ENCODE results near the gene MTCH2.
"Not testable (repeated sequence)": the region's sequence is repeated elsewhere in the genome, so short reads cannot be mapped to it uniquely, and the experiment has no call there.

The MTCH2 gene

DNA sequence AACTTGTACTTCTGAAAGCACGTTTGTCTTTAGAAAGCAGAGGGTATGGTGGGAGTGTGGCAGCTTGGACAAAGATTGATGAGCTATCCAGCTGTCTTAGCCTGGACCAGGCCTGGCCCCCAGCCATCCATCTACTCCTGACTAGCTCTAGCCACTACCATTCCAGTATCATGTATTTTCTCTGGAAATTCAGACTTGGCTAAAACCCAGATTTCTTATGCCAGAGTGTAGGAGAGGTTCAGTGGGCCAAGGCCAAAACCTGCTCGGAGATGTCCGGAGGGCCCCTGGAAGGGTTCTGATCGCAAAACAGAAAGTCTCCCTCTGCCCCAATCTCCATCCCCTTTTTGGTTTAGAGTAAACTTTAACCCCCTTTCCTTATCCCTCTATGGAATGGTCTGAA is 24.8 kb upstream of the MTCH2 start:
- DNase-seq = no peak
- Histone ChIP-seq H3K4me1 (no peaks in the 10 kb centered on the region), H3K9me3 (no peaks in the 10 kb centered on the region), H3K36me3 (no peaks in the 10 kb centered on the region), H3K27me3 (no peaks in the 10 kb centered on the region), H3K4me3 (ENCODE audit: low read depth, low read length) (no peak overlapping the region)
- TF ChIP-seq, protein P1, sequence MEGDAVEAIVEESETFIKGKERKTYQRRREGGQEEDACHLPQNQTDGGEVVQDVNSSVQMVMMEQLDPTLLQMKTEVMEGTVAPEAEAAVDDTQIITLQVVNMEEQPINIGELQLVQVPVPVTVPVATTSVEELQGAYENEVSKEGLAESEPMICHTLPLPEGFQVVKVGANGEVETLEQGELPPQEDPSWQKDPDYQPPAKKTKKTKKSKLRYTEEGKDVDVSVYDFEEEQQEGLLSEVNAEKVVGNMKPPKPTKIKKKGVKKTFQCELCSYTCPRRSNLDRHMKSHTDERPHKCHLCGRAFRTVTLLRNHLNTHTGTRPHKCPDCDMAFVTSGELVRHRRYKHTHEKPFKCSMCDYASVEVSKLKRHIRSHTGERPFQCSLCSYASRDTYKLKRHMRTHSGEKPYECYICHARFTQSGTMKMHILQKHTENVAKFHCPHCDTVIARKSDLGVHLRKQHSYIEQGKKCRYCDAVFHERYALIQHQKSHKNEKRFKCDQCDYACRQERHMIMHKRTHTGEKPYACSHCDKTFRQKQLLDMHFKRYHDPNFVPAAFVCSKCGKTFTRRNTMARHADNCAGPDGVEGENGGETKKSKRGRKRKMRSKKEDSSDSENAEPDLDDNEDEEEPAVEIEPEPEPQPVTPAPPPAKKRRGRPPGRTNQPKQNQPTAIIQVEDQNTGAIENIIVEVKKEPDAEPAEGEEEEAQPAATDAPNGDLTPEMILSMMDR (IDR thresholded peaks at IDR 0.05; ENCODE audit: low read depth, low read length) = no peak

DNA sequence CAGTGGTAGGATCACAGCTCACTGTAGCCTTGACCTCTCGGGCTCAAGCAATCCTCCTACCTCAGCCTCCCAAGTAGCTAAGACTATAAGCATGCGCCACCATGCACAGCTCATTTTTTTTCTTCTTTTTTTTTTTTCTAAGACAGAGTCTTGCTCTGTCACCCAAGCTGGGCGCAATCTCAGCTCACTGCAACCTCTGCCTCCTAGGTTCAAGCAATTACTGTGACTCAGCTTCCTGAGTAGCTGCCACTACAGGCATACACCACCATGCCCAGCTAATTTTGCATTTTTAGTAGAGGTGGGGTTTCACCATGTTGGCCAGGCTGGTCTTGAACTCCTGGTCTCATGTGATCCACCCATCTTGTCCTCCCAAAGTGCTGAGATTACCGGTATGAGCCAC is 22.6 kb upstream of the MTCH2 start:
- H3K4me1 ChIP-seq; H3K27me3 ChIP-seq; DNase-seq; H3K9me3 ChIP-seq; H3K4me3 ChIP-seq (ENCODE audit: low read depth, low read length); H3K36me3 ChIP-seq: not testable (repeated sequence)

DNA sequence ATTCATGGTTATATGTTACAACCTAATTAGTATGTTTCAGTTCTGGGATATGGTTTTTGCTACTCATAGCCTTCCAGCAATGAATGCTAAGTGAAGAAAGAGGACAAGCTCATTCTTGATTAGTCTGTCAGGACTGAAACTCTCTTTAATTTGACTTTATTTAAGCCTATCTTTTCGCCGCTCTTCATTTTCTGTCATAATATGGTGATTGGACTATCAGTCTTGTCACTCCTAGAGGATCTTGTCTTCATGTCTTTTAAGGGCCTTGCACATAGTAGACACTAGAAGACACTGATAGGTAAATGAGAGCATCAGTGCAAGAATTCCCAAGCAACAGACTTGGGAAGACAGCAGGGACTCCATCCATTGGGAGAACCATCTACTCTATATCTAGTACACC is 18.9 kb upstream of the MTCH2 start:
- no peak for DNase-seq
- H3K36me3 ChIP-seq = no peaks in the 10 kb centered on the region
- TF ChIP-seq, protein P1 (IDR thresholded peaks at IDR 0.05; ENCODE audit: low read depth, low read length) = no peak
- H3K4me3 ChIP-seq (ENCODE audit: low read depth, low read length) = no peak overlapping the region
- no peaks in the 10 kb centered on the region for H3K27me3 ChIP-seq
- no peaks in the 10 kb centered on the region for H3K4me1 ChIP-seq
- H3K9me3 ChIP-seq = no peaks in the 10 kb centered on the region

DNA sequence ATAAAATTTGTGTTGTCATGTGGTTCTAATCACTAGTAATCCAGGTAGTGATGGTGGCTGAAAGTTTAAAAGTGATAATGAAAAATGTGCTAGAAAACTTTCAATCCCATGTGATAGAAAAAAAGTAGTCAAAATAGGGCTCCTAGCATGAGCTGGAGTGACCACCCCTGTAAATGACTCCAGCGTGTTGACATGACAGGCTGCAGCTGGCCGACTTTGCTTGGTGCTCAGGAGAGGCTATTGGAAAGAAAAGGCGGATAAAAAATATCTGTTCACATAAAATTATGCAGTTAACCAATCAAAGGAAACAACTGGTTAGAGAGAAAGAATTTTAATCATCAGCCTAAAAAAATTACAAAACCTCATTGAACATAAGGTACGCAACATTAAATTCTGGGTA is 16.9 kb upstream of the MTCH2 start:
- H3K36me3 ChIP-seq = no peaks in the 10 kb centered on the region
- H3K27me3 ChIP-seq = no peaks in the 10 kb centered on the region
- TF ChIP-seq, protein P1 (IDR thresholded peaks at IDR 0.05; ENCODE audit: low read depth, low read length) = no peak
- H3K4me1 ChIP-seq = no peaks in the 10 kb centered on the region
- no peak for DNase-seq
- no peak overlapping the region for H3K4me3 ChIP-seq (ENCODE audit: low read depth, low read length)
- H3K9me3 ChIP-seq = no peaks in the 10 kb centered on the region

DNA sequence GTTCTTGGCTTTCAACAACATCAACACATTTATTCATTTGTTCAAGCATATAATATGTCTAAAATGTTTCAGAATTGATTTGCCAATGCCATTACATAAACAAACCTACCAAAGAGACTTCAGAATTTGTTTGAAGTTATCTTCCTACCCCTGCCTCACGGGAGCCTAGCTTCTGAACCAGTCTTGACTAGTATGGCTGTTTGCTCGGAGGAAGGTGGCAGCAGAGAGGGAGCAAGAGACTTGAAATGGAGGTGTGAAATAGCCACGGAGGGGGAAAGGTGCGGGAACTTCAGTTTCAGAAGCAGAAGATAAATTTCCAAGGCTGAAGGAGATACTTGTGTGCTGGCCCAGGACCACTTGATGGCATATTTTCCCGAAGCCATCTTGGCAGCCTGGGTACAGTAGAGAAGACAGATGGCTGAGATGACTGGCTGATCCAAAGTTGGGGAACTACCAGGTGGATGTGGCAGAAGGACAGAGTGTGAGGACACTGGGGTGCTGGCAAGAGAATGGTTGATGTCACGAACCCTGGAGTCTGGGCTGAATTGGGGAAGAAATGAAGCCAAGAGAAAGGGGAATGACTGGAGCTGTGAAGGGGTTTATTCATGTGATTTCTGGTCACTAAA is 14.0 kb upstream of the MTCH2 start:
- H3K27me3 ChIP-seq = no peaks in the 10 kb centered on the region
- TF ChIP-seq, protein P1 (IDR thresholded peaks at IDR 0.05; ENCODE audit: low read depth, low read length) = no peak
- no peaks in the 10 kb centered on the region for H3K9me3 ChIP-seq
- H3K4me3 ChIP-seq (ENCODE audit: low read depth, low read length) = no peak overlapping the region
- H3K36me3 ChIP-seq = no peaks in the 10 kb centered on the region
- no peak for DNase-seq
- H3K4me1 ChIP-seq = no peaks in the 10 kb centered on the region

DNA sequence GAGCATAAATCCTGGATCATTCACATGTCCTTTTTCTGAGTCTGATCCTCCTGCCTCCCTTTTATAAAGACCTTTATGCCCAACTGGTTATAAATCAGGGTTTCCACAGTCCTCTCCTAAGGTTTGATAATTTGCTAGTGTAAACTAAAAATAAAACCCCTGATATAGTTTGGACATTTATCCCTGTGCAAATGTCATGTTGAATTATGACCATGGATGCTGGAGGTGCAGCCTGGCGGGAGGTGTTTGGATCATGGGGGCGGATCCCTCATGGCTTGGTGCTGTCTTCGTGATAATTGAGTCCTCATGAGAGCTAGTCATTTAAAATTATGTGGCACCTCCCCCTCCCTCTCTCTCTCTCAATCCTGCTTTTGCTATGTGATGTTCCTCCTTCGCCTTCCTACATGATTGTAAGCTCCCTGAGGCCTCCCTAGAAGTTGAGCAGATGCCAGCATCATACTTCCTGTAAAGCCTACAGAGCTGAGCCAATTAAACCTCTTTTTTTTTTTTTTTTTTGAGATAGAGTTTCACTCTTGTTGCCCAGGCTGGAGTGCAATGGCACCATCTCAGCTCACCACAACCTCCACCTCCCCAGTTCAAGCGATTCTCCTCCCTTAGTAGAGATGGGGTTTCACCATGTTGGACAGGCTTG is 9.6 kb upstream of the MTCH2 start:
- H3K4me3 ChIP-seq (ENCODE audit: low read depth, low read length) = no peak overlapping the region
- H3K36me3 ChIP-seq = no peaks in the 10 kb centered on the region
- H3K27me3 ChIP-seq = no peaks in the 10 kb centered on the region
- DNase-seq = no peak
- TF ChIP-seq, protein P1 (IDR thresholded peaks at IDR 0.05; ENCODE audit: low read depth, low read length) = no peak
- H3K9me3 ChIP-seq = no peaks in the 10 kb centered on the region
- H3K4me1 ChIP-seq = no peaks in the 10 kb centered on the region

Data from BE2C (cell line).